Measurements from ENCODE around the gene ARHGEF7.

DNA sequence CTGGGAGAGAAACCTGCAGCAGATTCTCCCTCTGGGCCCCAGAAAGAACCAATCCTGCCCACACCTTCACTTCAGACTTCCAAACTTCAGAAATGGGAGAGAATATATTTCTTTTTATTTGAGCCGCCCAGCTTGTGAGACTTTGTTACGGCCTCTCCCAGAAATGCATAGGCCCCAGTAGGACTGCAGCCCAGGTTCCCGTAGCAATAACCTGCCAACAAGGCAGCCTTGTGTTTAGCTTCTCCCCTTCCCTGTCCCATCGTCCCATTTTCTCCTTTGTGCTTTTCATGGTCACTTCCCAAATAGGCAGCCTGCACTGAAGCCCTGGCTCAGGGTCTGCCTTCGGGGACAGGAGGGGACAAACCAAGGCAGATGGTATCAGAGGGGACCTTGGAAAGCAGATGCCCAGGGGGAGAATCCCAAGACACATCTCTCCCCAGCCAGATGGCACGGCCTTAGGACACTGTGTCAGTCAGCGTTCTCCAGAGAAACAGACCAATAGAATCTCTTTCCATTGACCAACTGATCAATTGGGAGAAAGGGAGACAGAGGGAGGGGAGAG is 3.7 kb upstream of the ARHGEF7 start:
- TF ChIP-seq, protein P1, sequence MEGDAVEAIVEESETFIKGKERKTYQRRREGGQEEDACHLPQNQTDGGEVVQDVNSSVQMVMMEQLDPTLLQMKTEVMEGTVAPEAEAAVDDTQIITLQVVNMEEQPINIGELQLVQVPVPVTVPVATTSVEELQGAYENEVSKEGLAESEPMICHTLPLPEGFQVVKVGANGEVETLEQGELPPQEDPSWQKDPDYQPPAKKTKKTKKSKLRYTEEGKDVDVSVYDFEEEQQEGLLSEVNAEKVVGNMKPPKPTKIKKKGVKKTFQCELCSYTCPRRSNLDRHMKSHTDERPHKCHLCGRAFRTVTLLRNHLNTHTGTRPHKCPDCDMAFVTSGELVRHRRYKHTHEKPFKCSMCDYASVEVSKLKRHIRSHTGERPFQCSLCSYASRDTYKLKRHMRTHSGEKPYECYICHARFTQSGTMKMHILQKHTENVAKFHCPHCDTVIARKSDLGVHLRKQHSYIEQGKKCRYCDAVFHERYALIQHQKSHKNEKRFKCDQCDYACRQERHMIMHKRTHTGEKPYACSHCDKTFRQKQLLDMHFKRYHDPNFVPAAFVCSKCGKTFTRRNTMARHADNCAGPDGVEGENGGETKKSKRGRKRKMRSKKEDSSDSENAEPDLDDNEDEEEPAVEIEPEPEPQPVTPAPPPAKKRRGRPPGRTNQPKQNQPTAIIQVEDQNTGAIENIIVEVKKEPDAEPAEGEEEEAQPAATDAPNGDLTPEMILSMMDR (IDR thresholded peaks at IDR 0.05) = no peak
- no peak for TF ChIP-seq POLR2A (IDR thresholded peaks at IDR 0.05)

Measured in thyroid gland (tissue), 4 donors.